Measurements from ENCODE around the gene NUP98. TPM values are rescaled to one million over a fixed set of nuclear protein-coding genes. Genes with fewer than 3 reads are reported as not detected.

Gene NUP98
- total and polyA plus RNA-seq, 10 of the 15 experiments (the other 5 are each of a cell fraction or from before 2014, with no cell fraction given) = 21.7 to 108 (median 78.9) TPM

DNA sequence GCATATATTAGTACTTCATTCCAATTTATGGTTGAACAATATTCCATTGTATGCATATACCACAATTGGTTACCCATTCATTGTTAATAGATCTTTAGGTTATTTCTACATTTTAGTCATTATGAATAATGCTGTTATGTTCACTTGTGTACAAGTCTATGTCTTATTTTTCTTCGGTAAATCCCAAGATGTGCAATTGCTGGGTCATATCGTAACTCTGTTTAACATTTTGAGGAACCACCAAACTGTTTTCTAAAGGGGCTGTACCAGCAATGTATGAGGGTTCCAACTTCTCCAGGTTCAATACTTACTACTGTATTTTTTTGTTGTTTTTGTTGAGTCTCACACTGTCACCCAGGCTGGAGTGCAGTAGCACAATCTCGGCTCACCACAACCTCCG lies 33.1 kb downstream of the NUP98 start:
- WGBS (ENCODE audit: insufficient coverage, insufficient replicate concordance, low lambda C conversion rate, missing lambda C conversion rate) = 71% methylated on average over 4 of the region's 4 CpGs

More for the DNA sequence above, 33.1 kb downstream of the NUP98 start:
- no peaks in the 10 kb centered on the region for H4K20me1 ChIP-seq (ENCODE audit: control insufficient read depth, insufficient read depth)
- H3K36me3 ChIP-seq (ENCODE audit: control insufficient read depth in 2 of 2, insufficient read depth in 2 of 2, low read length in 1 of 2) = peaks cover 7 to 41% of the 10 kb centered on the region in 2 experiments
- SMC1A ChIA-PET (ENCODE audit: uncharacterized antibody, unreplicated experiment) = no interaction called here
- TF ChIP-seq NR2F1 (conservative IDR thresholded peaks at IDR 0.05) (no peak), EGR1 (IDR thresholded peaks at IDR 0.05; ENCODE audit: borderline replicate concordance in 1 of 2, low read depth in 2 of 2, low read length in 2 of 2) (no peak), PML (IDR thresholded peaks at IDR 0.05; ENCODE audit: low read length) (no peak), SMARCA5 (IDR thresholded peaks at IDR 0.05) (no peak), NR2C1 (IDR thresholded peaks at IDR 0.05) (no peak), TAF1 (IDR thresholded peaks at IDR 0.05; ENCODE audit: borderline replicate concordance, low read depth, low read length) (no peak), EP300 (IDR thresholded peaks at IDR 0.05; ENCODE audit: borderline replicate concordance in 1 of 2, control insufficient read depth in 1 of 2, low read depth in 2 of 2, low read length in 2 of 2) (no peak), MEF2B (IDR thresholded peaks at IDR 0.05; ENCODE audit: partially characterized antibody, poor library complexity, severe bottlenecking) (no peak), BACH1 (IDR thresholded peaks at IDR 0.05; ENCODE audit: borderline replicate concordance) (no peak), YBX1 (IDR thresholded peaks at IDR 0.05) (no peak)
- TF ChIP-seq, protein P1, sequence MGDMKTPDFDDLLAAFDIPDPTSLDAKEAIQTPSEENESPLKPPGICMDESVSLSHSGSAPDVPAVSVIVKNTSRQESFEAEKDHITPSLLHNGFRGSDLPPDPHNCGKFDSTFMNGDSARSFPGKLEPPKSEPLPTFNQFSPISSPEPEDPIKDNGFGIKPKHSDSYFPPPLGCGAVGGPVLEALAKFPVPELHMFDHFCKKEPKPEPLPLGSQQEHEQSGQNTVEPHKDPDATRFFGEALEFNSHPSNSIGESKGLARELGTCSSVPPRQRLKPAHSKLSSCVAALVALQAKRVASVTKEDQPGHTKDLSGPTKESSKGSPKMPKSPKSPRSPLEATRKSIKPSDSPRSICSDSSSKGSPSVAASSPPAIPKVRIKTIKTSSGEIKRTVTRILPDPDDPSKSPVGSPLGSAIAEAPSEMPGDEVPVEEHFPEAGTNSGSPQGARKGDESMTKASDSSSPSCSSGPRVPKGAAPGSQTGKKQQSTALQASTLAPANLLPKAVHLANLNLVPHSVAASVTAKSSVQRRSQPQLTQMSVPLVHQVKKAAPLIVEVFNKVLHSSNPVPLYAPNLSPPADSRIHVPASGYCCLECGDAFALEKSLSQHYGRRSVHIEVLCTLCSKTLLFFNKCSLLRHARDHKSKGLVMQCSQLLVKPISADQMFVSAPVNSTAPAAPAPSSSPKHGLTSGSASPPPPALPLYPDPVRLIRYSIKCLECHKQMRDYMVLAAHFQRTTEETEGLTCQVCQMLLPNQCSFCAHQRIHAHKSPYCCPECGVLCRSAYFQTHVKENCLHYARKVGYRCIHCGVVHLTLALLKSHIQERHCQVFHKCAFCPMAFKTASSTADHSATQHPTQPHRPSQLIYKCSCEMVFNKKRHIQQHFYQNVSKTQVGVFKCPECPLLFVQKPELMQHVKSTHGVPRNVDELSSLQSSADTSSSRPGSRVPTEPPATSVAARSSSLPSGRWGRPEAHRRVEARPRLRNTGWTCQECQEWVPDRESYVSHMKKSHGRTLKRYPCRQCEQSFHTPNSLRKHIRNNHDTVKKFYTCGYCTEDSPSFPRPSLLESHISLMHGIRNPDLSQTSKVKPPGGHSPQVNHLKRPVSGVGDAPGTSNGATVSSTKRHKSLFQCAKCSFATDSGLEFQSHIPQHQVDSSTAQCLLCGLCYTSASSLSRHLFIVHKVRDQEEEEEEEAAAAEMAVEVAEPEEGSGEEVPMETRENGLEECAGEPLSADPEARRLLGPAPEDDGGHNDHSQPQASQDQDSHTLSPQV (IDR thresholded peaks at IDR 0.05) = no peak
- no TSS peak for BruUV-seq (replicated peaks)
- POLR2A ChIA-PET = no interaction called here
- H3K4me2 ChIP-seq (ENCODE audit: control insufficient read depth, insufficient read depth) = no peak overlapping the region
- H3K79me2 ChIP-seq (ENCODE audit: control insufficient read depth, insufficient read depth, low read length) = no peaks in the 10 kb centered on the region
- no peak overlapping the region for H3K4me3 ChIP-seq
- H3K27me3 ChIP-seq (replicated peaks in 1 of 2; ENCODE audit: control insufficient read depth in 2 of 2, insufficient read depth in 2 of 2, low read length in 1 of 2) = no peaks in the 10 kb centered on the region
- H3K9me3 ChIP-seq (replicated peaks; ENCODE audit: control insufficient read depth, insufficient read depth, low read length) = no peaks in the 10 kb centered on the region
- CTCF ChIA-PET = no interaction called here
- in situ Hi-C loops (cut with MboI) (no loop called here), intact Hi-C loops (cut with micrococcal nuclease; ENCODE audit: unreplicated experiment) (no loop called here)
- no peak overlapping the region for H3K27ac ChIP-seq (ENCODE audit: control insufficient read depth, insufficient read depth)
- H3K9ac ChIP-seq (ENCODE audit: control insufficient read depth, insufficient read depth, low read length) = no peak overlapping the region
- no peak for DNase-seq (ENCODE audit: low read depth, low spot score)
- FAIRE-seq = no peak
- ATAC-seq = no peak
- RAD21 ChIA-PET (ENCODE audit: unreplicated experiment) = no interaction called here
- H3K4me1 ChIP-seq (ENCODE audit: control insufficient read depth, insufficient read depth, low read length) = no peaks in the 10 kb centered on the region
- H2AFZ ChIP-seq (ENCODE audit: control insufficient read depth, low read depth, low read length) = no peak overlapping the region

All from GM12878 (cell line).